ENCODE measurements around the gene HS1BP3. TPM values are rescaled to one million over a fixed set of nuclear protein-coding genes. Genes with fewer than 3 reads are reported as not detected.

Gene HS1BP3
- total and polyA plus RNA-seq, 9 of the 15 experiments (the other 6 are each of a cell fraction or from before 2014, with no cell fraction given), result 0.41 to 8.3 (median 5.9) TPM

- H3K9me3 ChIP-seq (replicated peaks; ENCODE audit: control insufficient read depth, insufficient read depth, low read depth, low read length), result no peaks in the 10 kb centered on the region
- DNase-seq (ENCODE audit: extremely low read depth in 1 of 4, low spot score in 3 of 4) (no peak), FAIRE-seq (no peak), ATAC-seq (no peak)
- no peak overlapping the region for H3K4me3 ChIP-seq
- H3K4me1 ChIP-seq (replicated peaks in 1 of 2; ENCODE audit: control insufficient read depth in 2 of 2, insufficient read depth in 2 of 2, low read length in 2 of 2), result peaks cover 7 to 23% of the 10 kb centered on the region in 2 experiments; a peak in 3 of 5 replicates
- H3K27ac ChIP-seq (ENCODE audit: extremely low read depth, low read depth, low read length), result no peak overlapping the region
- no peak for TF ChIP-seq TBL1XR1 (IDR thresholded peaks at IDR 0.05; ENCODE audit: low read length in 2 of 2)
- no peak for TF ChIP-seq BRD4 (IDR thresholded peaks at IDR 0.05)
- TF ChIP-seq ZBTB33 (CRISPR knock-in tag; IDR thresholded peaks at IDR 0.05), result 0 out of 2 replicates have a peak, but pooled peaks have one; percentile 22
- H2AFZ ChIP-seq (ENCODE audit: low read depth, low read length), result peak overlapping the region; percentile 60; the same call in 1 of the 2 replicates
- H3K9me1 ChIP-seq (ENCODE audit: control insufficient read depth, insufficient read depth, low read length), result no peaks in the 10 kb centered on the region
- no peak overlapping the region for H3K4me2 ChIP-seq (ENCODE audit: insufficient read depth, low read length)
- 84% methylated on average over 7 of the region's 7 CpGs for WGBS (ENCODE audit: insufficient coverage, low coverage, missing lambda C conversion rate)
- POLR2A ChIA-PET, result interaction anchor here (0.6 to 1.2 kb wide), 4 partner anchors 9 to 256 kb away, joined by 3 read pairs; no protein-coding TSS in a partner anchor
- H3K79me2 ChIP-seq (ENCODE audit: control insufficient read depth, insufficient read depth, low read length), result no peaks in the 10 kb centered on the region
- H4K20me1 ChIP-seq (replicated peaks; ENCODE audit: control insufficient read depth, insufficient read depth, low read length), result no peaks in the 10 kb centered on the region
- intact Hi-C loops (cut with micrococcal nuclease) (no loop called here), in situ Hi-C loops (cut with MboI) (no loop called here)
- H3K27me3 ChIP-seq (ENCODE audit: control insufficient read depth in 2 of 2, insufficient read depth in 2 of 2, low read length in 2 of 2), result no peaks in the 10 kb centered on the region
- H3K36me3 ChIP-seq (ENCODE audit: control insufficient read depth, insufficient read depth, low read length), result no peaks in the 10 kb centered on the region
- H3K9ac ChIP-seq (ENCODE audit: insufficient read depth in 1 of 2, low read depth in 2 of 2, low read length in 2 of 2), result peak overlapping the region in 1 of 2 experiments; percentile 39; a peak in 2 of 4 replicates
- BruUV-seq (replicated peaks), result no TSS peak
- CTCF ChIA-PET (ENCODE audit: low intra/inter-chr PET ratio), result no interaction called here
Measured at GRCh38 chr2:20608666-20609348, 42.1 kb downstream of the HS1BP3 start.
